ENCODE measurements around the gene PLEKHJ1. TPM values are rescaled to one million over a fixed set of nuclear protein-coding genes. Genes with fewer than 3 reads are reported as not detected.

Gene PLEKHJ1
- total and polyA plus RNA-seq, 2 of the 13 experiments (the other 11 are each of a cell fraction or from before 2014, with no cell fraction given) = 70.5 to 130 TPM

DNA sequence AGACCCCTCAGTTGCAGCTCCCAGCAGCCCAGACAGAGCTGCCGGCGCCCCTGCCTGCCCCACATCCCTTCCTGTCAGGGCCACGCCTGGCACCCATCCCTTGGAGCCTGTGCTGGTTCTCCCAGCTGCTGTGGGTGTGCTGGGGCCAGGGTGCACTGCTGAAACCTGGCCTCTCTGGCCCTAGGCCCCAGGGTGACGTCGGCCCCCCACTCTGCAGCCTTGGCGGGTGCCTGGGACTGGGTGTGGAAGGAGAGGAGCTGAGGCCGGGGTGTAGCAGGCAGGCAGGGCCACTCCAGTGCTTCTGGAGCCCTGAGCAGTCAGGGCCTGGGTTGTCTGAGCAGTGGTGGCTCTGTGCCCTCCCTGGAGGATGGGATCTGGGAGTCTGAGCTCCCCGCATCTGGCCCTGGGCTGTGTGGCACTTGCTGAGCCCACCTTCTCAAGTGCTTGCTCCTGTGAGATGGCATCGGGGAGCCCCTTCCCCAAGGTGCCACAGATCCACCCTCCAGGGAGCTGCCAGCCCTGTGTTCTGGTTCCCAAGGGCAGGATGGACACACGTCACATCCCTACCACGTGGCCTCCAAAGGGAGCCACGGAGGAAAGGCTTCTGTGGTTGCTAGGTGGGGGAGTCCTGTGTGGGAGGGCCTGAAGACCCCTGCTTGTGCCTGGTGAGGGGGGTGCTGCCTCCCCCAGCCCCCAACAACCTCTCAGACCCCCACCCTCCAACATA lies 5.2 kb downstream of the PLEKHJ1 start (continued):
- TF ChIP-seq POLR2A (IDR thresholded peaks at IDR 0.05; ENCODE audit: insufficient read depth in 1 of 2, low read depth in 2 of 2, low read length in 2 of 2) (peak; percentile 25 to 45; a peak in 1 of 4 replicates), ARNT2 (CRISPR knock-in tag; IDR thresholded peaks at IDR 0.05; ENCODE audit: low read depth) (no peak), POLR2G (IDR thresholded peaks at IDR 0.05; ENCODE audit: low read depth, low read length) (peak; percentile 17; the same call in 1 of the 2 replicates), FOXP1 (IDR thresholded peaks at IDR 0.05) (no peak), FOXP1 (CRISPR knock-in tag; IDR thresholded peaks at IDR 0.05) (no peak), ZBTB1 (CRISPR knock-in tag; IDR thresholded peaks at IDR 0.05; ENCODE audit: borderline replicate concordance) (no peak), STAT5B (CRISPR knock-in tag; IDR thresholded peaks at IDR 0.05) (no peak), ZNF326 (CRISPR knock-in tag; IDR thresholded peaks at IDR 0.05; ENCODE audit: borderline replicate concordance) (peak; percentile 34; the same call in 1 of the 2 replicates), MIER2 (CRISPR knock-in tag; IDR thresholded peaks at IDR 0.05) (no peak), ZC3H13 (CRISPR knock-in tag; IDR thresholded peaks at IDR 0.05) (peak; percentile 14; the same call in 1 of the 2 replicates), AGO2 (optimal IDR thresholded peaks at IDR 0.05; ENCODE audit: low read depth, low read length) (peak; percentile 44), ZNF552 (CRISPR knock-in tag; IDR thresholded peaks at IDR 0.05; ENCODE audit: borderline replicate concordance) (no peak)
- TF ChIP-seq, protein P1, sequence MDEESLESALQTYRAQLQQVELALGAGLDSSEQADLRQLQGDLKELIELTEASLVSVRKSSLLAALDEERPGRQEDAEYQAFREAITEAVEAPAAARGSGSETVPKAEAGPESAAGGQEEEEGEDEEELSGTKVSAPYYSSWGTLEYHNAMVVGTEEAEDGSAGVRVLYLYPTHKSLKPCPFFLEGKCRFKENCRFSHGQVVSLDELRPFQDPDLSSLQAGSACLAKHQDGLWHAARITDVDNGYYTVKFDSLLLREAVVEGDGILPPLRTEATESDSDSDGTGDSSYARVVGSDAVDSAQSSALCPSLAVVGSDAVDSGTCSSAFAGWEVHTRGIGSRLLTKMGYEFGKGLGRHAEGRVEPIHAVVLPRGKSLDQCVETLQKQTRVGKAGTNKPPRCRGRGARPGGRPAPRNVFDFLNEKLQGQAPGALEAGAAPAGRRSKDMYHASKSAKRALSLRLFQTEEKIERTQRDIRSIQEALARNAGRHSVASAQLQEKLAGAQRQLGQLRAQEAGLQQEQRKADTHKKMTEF (CRISPR knock-in tag; IDR thresholded peaks at IDR 0.05) = no peak
- TF ChIP-seq, protein P2, sequence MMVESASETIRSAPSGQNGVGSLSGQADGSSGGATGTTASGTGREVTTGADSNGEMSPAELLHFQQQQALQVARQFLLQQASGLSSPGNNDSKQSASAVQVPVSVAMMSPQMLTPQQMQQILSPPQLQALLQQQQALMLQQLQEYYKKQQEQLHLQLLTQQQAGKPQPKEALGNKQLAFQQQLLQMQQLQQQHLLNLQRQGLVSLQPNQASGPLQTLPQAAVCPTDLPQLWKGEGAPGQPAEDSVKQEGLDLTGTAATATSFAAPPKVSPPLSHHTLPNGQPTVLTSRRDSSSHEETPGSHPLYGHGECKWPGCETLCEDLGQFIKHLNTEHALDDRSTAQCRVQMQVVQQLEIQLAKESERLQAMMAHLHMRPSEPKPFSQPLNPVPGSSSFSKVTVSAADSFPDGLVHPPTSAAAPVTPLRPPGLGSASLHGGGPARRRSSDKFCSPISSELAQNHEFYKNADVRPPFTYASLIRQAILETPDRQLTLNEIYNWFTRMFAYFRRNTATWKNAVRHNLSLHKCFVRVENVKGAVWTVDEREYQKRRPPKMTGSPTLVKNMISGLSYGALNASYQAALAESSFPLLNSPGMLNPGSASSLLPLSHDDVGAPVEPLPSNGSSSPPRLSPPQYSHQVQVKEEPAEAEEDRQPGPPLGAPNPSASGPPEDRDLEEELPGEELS (CRISPR knock-in tag; IDR thresholded peaks at IDR 0.05) = no peak
